Upper lobe of left lung (tissue), 4 donors: ENCODE results near the gene GAB2.

Experiments
- CTCF ChIP-seq, 6 experiments: fragments of 450-650 bp in 4 of 6; fragments of 200-600 bp in 2 of 6; sonication (generic) in 2 of 6; IDR thresholded peaks; one replicate each; pipeline ENCODE4 v1.5.1; 2016 to 2019; ENCODE audit warnings: antibody characterized with exemption in 6 of 6
- POLR2A ChIP-seq, 4 donors: fragments of 450-650 bp; IDR thresholded peaks; one replicate each; pipeline ENCODE4 v1.5.1; 2016 to 2017; ENCODE audit warnings: antibody characterized with exemption in 4 of 4, mild to moderate bottlenecking in 2 of 4
- POLR2AphosphoS5 ChIP-seq, 2 donors: sonication (generic); formaldehyde crosslinking; IDR thresholded peaks; one replicate each; pipeline ENCODE4 v1.5.1; 2017; ENCODE audit warnings: antibody characterized with exemption in 2 of 2

GRCh38 chr11:78234006-78234405, 183.6 kb downstream of the GAB2 start:
- no peak for TF ChIP-seq POLR2A (IDR thresholded peaks at IDR 0.05)
- no peak for TF ChIP-seq CTCF (IDR thresholded peaks at IDR 0.05)
- no peak for TF ChIP-seq POLR2AphosphoS5 (IDR thresholded peaks at IDR 0.05)
